Pons (tissue), 1 donor: ENCODE results near the gene ATXN1.

Experiments
- DNase-seq: peaks from one replicate; pipeline ENCODE4 v3.0.0-alpha.2; 2016; ENCODE audit warnings: low spot score

The ATXN1 gene

DNA sequence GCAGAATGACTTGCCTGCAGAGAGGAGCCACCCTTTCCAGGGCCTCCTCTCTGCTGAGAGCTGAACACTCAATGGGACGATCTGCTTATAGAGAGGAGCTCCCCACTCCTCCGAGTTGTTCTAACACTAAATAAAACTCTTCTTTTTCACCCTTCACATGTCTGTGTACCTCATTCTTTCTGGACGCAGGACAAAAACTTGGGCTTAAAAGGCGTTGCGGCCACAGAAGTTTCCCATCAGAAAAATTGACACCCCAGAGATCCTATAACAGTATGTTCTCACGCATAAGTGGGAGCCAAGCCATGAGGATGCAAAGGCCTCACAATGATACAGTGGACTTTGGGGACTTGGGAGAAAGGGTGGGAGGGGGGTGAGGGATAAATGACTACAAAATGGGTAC lies 401.7 kb downstream of the ATXN1 start:
- DNase-seq, result no peak

DNA sequence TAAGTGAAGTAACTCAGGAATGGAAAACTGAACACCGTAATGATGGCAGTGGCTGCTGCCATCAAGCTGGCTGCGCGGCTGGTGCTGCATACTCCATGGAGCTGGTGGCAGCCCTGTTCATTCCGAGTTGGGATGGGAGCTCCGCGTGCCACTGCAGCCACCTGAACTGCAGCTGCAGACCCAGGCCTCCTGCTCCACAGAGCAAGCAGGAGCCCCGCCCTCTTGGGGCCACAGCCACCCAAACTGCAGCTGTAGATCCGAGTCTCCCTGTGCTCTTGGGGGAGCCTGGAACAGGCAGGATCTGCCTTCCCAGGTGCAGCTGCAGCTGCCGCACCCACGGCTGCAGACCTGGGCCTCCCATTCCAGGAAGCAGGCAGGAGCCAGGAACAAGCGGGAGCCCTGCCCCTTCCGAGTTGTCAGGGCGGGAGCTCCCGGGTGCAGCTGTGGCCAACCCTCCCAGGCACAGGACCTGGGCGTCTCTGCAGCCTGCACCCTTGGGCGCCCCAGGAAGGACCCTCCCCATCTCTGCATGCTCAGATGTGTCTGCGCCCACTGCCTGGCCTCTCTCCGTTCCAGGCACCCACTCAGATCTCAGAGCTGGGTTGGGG lies 402.6 kb downstream of the ATXN1 start:
- no peak for DNase-seq

DNA sequence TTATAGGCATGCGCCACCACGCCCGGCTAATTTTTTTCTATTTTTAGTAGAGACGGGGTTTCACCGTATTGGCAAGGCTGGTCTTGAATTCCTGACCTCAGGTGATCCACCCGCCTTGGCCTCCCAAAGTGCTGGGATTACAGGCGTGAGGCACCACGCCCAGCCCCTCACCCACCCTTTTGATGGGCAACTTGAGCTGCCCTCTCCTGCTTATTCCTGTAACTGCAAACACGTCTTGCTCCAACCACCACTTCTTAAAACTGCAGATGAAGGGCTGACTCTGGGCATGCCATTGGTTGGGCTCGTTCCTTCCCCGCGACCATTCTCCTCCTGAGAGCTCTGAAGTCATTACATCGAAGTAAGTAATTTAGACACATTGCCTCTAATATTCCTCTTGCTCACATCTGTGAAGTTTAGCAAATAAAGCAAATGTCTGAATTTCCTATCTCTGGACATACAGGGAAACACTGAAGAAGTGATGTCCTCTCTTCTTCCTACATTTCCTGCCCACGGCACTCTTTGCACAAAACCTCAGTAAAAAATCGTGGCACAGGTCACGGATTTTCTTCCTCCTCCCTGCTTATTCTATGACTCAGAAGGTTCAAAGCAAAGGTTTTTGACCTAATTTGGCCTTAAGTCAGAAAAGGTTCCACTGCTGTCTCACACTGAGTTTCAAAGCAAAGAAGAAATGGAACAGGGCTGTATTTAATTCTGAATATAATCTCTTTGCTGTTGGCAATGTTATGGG lies 405.4 kb downstream of the ATXN1 start:
- no peak for DNase-seq

DNA sequence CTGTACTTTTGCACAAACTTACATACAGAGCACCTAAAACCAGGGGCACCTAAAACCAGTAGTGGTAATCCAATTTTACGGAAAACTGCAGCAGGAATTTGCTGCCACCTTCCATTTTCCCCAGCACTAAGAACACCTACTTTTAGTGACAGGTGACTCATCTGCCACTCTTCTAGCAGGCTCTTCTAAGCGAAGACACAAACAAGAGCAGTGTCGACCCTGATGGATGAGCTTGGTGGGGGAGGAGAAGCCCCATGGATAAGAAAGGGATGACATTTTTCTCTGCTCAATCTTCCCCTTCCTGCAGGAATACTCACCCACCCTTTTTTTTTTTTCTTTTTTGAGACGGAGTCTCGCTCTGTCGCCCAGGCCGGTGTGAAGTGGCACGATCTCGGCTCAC lies 406.0 kb downstream of the ATXN1 start:
- no peak for DNase-seq

DNA sequence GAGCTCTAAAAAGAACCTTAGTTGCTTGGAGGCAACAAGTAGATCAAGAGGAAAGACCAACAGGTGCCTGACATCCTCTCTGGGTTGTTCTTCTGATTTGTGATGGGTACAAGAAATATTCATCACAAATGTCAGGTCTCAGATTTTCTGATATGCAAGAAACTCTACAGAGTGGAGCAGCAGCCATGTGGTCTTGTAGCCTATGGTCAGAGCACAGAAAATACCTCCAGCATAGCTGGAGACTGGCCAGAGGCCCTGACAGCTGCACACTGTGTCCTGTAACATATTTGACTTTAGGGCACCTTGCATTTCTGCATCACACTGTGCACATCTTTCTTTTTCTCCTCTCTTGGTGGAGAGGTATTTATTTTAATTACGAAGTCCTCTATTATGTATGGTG lies 406.6 kb downstream of the ATXN1 start:
- DNase-seq, result no peak

DNA sequence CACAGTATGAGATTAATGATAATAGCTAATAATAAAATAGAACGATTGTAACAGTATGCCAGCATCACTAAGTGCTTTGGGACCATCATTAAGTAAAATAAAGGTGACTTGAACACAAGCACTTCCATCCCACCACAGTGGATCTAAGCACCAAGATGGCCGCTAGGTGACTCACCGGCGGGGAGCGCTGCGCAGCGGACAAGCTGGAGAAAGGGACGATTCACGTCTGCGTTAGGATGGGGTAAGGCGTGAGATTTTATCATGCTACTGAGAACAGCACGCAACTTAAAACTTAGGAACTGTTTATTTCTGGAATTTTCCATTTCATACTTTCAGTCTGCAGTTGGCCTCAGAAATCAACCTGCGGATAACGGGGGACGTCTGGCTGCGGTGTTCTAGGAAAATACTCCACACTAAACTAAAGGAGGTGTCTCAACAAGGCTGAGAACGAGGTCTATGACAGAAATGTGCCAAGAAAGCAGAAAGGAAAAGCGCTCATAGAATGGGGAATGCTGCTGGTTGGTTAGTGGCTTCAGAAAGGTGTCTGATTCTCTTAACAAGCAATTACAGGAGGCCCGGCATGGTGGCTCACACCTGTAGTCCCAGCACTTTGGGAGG lies 408.3 kb downstream of the ATXN1 start:
- DNase-seq, result no peak

DNA sequence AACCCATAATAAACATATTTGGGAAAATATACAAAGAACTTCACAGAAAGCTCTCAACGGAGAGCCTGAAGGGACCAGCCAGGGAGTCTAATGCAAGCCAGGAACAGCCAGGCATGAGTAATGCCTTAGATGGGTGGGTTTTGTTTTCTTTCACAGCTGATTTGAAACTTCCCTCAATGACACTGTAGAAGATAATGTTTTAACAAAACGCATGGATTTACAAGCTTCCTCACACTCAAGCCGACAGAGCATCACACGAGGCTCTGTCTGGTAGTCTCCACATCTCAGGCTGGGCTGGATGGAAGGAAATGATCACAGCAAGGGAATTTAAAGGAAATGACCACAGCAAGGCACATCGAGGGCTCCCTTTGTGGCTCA lies 409.0 kb downstream of the ATXN1 start:
- no peak for DNase-seq

DNA sequence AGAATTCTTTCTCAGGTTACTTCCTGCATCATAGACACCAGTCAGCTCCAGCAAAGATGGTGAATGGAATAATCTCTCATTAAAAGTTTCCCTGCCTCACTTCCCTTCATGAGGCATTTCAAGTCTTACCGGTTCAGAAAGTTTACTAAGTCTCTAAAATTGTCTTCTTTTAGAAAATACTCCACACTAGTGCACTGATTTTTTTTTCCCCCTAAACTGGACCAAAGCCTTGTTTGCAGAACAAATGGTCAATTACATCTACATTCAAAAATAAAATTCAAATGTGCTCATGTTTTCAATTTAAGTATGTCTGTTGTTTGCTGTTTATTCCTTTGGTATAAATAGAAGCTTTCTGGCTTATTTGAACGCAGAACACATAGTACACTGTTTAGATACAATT lies 411.7 kb downstream of the ATXN1 start:
- no peak for DNase-seq

DNA sequence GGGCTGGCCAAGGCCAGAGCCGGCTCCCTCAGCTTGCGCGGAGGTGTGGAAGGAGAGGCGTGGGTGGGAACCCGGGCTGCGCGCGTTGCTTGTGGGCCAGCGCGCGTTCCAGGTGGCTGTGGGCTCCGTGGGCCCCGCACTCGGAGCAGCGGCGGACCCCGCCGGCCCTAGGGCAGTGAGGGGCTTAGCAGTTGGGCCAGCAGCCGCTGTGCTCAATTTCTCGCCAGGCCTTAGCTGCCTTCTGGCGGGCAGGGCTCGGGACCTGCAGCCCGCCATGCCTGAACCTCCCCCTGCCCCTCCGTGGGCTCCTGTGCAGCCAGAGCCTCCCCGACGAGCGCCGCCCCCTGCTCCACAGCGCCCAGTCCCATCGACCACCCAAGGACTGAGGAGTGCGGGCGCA lies 414.4 kb downstream of the ATXN1 start:
- no peak for DNase-seq

DNA sequence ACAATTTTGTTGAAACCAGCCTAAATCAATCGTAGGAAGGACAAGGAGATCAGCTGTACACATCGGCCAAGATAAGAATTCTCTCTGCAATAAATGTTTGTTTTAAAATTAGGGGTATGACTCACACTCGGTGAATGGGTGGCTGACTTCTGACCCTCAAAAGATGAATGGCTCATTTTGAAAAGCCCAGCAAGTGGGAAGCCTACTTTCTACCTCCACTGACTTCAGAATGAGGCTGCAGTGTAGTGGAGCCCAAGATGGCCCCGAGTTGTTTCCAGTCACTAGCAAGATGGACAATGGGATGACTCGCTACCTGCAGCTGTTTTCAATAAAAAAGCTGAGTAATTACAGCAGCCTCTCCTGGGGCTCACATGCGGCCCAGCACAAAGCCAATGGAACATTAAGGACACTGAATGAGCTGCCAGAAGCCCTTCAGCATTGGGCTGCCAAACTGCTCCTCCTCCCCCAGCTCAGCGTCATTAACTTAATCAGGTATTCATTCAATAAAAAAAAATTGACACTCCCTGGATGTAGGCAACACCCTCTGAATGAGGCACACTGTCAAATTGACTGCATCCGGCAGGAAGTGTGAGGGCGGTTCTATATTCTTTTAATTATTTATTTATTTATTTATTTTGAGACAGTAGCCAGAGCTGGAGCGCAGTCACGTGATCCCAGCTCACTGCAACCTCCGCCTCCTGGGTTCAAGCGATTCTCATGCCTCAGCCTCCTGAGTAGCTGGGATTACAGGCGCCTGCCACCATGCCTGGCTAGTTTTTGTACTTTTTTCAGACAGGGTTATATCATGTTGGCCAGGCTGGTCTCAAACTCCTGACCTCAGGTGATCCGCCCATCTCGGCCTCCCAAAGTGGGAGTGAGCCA lies 415.6 kb downstream of the ATXN1 start:
- DNase-seq, result no peak

DNA sequence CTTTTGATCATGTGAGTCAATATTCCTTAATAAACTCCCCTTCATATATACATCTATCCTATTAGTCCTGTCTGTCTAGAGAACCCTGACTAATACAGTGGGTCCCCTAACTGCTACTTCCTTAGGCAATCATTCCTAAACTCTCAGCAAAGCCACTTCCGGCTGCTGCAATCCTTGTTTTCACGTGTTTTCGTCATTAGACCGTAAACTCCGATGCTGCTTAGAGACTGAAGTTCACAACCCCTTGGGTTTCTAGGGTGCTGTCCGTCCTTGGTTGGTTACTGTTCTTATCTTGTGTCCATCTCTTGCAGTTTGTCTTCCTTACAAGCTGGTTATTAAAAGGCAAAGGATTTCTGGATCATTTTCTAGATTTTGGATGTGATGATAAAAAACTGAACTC lies 416.5 kb downstream of the ATXN1 start:
- no peak for DNase-seq

DNA sequence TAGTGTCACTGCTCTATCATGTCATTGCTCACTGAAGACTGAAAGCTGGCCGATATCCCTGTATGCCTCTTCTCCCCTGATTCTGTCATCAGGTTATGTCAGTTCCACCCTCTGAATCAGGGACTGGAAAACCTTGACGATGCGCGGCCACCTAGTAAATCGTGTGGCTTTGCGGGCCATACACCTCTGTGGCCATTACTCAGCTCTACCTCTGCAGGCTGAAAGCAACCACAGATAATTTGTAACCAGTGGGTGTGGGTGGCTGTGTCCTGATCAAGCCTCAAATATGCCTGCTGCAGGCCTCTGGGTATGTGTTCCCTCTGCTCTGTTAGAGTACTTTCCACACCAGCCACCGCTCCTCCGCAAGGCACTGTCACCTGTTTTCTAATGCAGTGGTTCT lies 417.7 kb downstream of the ATXN1 start:
- no peak for DNase-seq

DNA sequence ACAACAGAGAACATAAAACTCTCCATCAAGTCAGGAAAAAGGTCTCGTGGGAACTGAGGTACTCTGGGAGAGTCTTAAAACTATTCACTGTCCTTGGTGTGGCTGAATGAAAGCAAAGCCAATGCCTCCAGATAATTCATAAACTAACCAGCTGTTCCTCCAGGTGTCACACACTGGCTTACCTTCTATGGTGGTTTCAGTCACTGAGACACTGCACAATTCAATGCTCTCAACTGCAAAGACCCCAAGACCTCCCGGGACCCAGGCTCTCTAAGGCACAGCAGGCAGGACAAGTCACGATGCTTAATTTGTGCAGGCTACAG lies 422.0 kb downstream of the ATXN1 start:
- DNase-seq, result no peak

DNA sequence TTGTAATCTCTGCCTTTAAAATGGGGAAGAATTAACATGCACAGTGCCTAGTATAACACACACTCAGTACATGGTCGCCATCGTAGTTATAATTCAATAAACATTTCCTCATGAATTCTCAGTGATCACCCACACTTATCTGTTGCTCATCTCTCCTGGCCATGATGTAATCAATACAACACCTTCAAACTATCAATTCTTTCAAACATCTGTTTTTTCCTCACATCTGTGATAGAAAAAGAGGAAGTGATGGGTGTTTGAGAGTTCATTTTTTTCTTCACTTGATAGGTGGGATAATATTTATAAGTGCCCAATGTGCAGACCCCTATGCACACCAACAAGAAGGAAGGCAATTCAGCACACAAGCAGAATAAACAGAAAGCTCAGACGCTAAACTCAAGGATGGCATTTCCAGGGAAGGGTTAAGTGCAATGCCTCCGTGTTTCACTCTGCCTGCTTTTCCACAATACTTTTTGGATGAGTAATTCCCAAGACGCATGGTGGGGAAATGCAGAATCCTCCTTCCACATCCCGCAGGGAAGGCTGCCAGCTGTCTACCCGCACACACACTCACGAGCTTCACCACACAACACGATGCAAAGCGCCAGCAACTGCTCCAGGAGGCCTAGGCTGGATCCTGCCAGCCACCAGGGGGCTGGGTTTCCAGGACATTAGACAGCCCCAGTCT lies 422.5 kb downstream of the ATXN1 start:
- peak; percentile 39 for DNase-seq

DNA sequence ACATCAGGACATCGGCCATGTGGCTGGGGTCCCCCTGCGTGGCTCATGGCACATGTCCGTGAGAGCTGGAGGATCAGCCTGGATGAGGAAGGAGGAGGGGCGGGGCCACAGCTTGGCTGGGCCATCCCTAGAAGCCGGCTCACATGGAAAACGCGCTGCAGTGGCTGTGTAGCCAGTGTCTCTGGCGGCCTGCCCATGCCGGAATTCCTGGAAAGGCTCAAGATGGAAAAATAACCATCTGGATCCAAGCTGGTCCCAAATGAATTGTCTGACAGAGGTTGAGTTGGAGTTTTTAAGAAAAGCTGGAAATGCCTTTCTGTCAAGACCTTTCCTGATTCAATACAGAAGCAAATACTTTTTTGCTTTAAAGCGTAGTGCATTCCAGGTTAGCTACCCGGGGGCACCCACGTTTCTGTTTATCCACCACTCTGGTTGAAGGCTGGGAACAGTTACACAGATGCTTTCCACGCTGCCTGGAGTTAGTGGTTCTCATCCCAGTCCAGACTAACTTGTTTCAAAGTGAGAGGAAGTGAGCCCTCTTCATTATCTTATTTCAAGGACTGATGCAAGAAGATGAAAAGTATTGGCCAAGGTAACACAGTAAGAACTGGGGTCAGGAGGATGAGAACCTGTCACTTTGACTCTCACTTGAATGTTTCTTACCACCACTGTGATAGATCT lies 423.8 kb downstream of the ATXN1 start:
- DNase-seq, result peak; percentile 54

DNA sequence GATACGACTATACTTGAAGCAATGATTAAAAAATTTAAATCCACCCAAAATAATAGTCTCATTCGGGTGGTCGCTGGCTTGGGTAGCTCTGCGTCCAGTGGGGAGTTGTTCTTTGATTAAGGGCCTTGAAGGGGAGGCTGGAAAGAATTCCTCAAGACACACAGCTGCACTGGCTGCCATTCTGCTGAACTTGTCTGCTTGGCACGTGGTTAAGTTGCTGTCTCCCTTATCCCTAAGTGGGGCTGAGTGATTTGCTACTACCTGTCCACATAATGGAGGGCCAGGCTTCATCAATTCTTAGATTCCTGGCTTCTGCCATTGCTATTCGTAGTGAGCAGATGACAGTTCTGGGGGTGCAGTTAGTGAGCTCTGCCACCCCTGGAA lies 424.4 kb downstream of the ATXN1 start:
- DNase-seq, result no peak

DNA sequence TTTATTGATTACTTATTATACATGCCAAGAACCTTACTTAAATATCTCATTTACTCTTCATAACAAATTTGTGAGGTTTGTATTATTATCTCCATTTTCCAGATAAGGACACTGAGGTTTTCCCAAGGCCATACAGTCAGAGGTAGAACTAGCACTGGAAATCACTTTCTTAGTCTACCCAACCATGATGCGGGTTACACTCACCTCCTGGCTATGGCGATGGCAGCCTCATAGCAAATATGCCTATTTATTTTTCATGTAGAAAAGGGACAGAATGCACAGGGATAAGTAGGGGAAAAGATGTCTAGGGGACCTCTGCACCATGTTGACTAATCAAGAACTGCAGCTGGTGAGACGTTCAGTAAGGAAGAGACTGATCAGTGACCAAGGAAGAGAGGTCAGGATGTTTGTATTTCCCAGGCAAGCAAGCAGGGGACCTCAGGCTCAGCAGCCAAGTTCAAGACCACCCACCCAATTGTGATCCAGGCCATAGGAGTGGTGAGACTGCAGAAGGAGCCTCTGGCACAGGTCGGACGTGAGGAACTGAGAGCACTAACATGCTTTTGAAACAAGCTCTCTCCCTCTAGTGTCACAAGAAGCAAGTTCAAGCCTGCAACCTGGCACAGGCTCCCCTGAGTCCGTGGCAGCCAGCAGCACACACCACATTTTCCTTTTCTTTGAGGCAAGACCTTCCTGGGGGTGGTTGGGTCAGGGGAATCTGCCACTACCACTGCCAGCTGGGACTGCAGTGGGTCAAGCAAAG lies 425.0 kb downstream of the ATXN1 start:
- DNase-seq, result no peak

DNA sequence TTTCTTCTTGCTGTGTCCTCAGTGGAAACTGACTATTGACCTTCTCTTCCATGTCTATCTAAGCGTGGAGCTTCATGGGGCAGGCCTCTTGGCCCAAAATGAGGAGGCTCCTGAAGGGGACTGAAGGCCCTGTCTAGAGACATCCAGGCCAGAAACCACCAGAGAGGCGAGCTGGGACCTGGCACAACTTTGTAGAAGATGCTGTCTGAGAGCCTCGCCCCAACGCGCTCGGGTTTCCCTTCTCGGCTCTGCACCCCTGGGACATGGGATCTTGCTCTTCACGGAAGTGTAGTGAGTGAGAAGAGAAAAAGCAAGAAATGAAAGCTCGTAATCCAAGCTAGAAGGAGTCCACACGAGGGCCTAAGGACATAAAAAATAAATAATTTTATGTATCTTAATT lies 426.1 kb downstream of the ATXN1 start:
- no peak for DNase-seq

DNA sequence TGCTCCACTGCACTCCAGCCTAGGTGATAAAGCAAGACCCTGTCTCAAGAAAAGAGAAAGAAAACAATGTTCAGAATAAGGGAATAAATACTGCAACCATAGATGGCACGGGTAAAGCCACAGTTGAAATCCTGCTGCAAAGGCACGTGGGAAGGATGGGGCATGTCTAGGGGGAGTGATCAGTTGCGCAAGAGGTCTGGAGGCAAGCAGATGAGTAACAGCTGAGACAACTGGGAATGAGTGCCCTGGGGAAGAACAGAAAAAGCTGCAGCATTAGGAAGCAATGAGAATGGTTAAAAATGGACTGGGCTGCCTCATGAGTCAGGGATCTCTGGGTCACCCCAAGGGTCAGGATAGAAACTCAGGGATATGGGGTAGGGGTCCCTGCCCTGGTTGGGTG lies 426.6 kb downstream of the ATXN1 start:
- DNase-seq, result no peak

DNA sequence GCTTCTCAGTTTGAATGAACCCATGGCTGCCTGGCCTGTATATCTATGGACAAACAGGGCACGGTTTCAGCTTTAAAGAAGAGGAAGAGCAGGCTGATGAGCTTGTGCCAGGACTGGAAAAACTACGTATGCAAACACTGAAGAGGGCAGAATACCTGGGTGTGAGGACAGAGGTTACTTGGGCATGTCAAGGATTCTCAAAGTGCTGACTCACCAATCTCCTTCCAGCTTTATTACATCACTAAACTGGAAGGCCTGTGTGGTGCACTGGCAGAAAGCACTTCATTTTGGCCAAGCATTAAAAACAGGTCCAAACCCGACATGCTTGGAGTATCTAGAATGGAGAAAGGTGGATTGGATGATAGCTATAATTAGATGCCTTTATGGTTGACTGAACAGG lies 427.7 kb downstream of the ATXN1 start:
- DNase-seq, result no peak

DNA sequence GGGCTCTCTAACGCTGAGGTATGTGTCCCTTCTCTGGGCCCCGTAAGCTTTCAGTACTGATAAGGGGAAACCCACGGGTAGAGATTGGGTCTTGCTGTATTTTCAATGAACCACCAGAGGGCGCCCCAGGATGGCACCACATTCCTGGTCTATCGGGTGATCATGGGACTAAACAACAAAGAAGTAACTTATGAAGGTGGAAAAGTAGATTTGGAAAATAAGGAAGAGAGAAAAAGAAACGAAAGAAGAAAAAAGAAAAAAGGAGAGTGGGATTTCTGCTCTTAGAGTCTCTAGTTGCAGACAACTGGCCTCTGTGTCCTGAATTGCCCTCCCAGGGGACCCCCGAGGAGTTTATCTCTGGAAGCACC lies 429.1 kb downstream of the ATXN1 start:
- DNase-seq, result peak; percentile 93
